NB4 (cell line): ENCODE measurements around the gene NCK2.

Experiments
- CTCF ChIP-seq: IDR thresholded peaks from one replicate; pipeline ENCODE4 v1.5.1; 2012; ENCODE audit warnings: low read depth, low read length
- MYC ChIP-seq: IDR thresholded peaks from 2 replicates; pipeline ENCODE4 v1.6.1; 2011; ENCODE audit warnings: low read depth, low read length
- POLR2A ChIP-seq: IDR thresholded peaks from 2 replicates; pipeline ENCODE4 v1.6.1; 2011; ENCODE audit warnings: mild to moderate bottlenecking; ENCODE audit not compliant: insufficient read length; ENCODE audit errors: extremely low read depth

DNA sequence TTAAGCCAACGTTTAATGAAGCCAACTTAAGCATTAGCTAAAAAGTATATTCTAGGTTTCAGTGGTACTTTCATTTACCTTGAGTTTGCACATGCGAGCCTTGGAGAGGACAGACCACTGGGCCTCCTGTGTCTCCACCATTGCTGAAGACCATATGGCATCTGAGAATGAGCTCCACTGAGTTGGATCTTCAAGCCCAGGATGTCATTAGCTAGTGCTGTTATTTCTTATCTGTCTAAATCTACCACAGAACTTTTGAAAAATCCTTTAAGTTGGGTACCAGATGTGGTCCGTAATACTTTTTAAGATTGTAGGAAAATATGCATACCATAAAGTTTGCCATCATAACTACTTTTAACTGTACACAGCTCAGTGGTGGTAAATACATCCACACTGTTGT, 161.8 kb downstream of the NCK2 start:
- TF ChIP-seq CTCF (no peak), POLR2A (no peak), MYC (no peak)
